Thoracic aorta (tissue), 2 donors: ENCODE measurements around the gene AUNIP. TPM values are rescaled to one million over a fixed set of nuclear protein-coding genes. Genes with fewer than 3 reads are reported as not detected.
A peak's percentile ranks its signal among the peaks of the same experiment; 100 is the strongest.

Experiments used
- ATAC-seq: fragments of 150-250 bp; one replicate; pipeline ENCODE4 v1.8.0; 2017; ENCODE audit warnings: low read depth; ENCODE audit not compliant: insufficient number of reproducible peaks, low FRiP score
- DNase-seq: peaks from one replicate; pipeline ENCODE4 v3.0.0-alpha.2; 2020; ENCODE audit warnings: low spot score
- H3K27ac ChIP-seq, 2 donors: fragments of 200-600 bp; sonication (generic); 1 replicate in 1 of 2; 2 replicates in 1 of 2; pipeline ENCODE4 v1.5.1; 2016; ENCODE audit warnings: mild to moderate bottlenecking in 2 of 2, moderate library complexity in 2 of 2
- H3K27me3 ChIP-seq: fragments of 200-600 bp; sonication (generic); replicated peaks from 2 replicates; pipeline ENCODE4 v1.6.0; 2016; ENCODE audit warnings: mild to moderate bottlenecking; ENCODE audit not compliant: insufficient read depth
- H3K36me3 ChIP-seq: fragments of 200-600 bp; sonication (generic); one replicate; pipeline ENCODE4 v1.5.1; 2016
- H3K4me1 ChIP-seq, 2 donors: fragments of 200-600 bp; sonication (generic); 1 replicate in 1 of 2; 2 replicates in 1 of 2; pipeline versions ENCODE4 v1.5.1 to v1.6.0; 2016; ENCODE audit warnings: low read depth in 2 of 2, mild to moderate bottlenecking in 1 of 2; ENCODE audit not compliant: control insufficient read depth in 1 of 2
- H3K4me3 ChIP-seq: fragments of 200-600 bp; sonication (generic); 2 replicates; pipeline ENCODE4 v1.5.1; 2016; ENCODE audit warnings: mild to moderate bottlenecking
- H3K9me3 ChIP-seq: fragments of 200-600 bp; sonication (generic); 2 replicates; pipeline ENCODE4 v1.5.1; 2016
- total RNA-seq, 2 donors: library from RNA; depleted of rRNA; stranded (reverse); fragments of >200 nt; gene quantifications; one replicate each; pipeline versions ENCODE4 v1.1.0 to v1.2.3, GENCODE V29; 2016
- TF ChIP-seq, protein P1 (sequence below): fragments of 200-600 bp; sonication (generic); IDR thresholded peaks from one replicate; pipeline ENCODE4 v1.5.1; 2019; ENCODE audit warnings: antibody characterized with exemption

The AUNIP gene
- total RNA-seq, 2 donors from 2014 or later = not detected

DNA sequence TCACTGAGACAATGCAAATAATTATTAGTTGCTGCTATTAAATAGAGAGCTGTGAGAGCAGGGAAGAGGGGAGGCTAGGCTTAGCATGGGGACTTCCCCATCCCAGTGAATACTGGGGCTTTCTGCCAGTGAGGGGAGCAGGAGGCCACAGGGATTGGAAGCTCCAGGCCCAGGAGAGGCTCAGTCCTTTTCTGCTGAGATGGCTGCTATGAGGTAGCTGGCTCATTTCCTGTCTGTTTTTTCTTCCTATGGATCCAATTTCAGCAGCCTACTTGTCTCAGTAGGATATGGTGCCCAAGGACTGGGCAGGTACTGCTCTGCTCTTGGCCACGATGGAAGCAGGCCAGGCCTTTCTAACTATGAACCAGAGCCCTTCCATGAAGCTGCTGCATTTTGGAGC lies 37.0 kb upstream of the AUNIP start:
- ATAC-seq = no peak
- DNase-seq = no peak

DNA sequence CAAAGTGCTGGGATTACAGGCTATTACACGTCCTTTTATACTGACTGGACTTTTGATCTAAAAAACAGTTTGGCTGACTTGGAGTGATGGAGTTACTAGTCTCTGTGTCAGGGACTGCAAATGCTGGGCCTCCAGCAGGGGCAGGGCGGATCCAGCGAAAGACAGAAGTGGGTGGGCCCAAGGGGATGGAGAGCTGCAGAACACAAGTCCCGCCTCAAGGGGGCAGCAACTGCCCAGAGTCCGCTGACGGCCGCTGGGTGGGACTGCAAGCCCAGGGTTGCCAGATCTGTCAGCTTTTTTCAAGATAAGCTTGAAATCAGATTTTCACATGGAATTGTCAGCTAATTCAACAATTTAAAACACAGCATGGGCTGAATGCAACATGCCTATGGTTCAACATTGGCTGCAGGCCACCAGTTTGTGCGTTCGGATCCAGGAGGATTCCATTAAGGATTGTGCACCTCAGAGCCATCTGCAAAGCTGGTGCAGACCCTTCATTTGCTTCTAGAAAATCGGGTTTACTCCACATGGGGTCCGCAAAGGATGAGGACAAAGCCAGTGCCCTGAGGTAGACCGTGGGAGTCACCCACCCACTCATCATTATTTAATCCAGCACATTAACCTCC lies 36.2 kb upstream of the AUNIP start:
- Histone ChIP-seq H3K4me1 (peaks cover 10 to 21% of the 10 kb centered on the region in 2 donors), H3K27me3 (no peaks in the 10 kb centered on the region), H3K4me3 (no peak overlapping the region), H3K27ac (no peak overlapping the region), H3K9me3 (no peaks in the 10 kb centered on the region), H3K36me3 (no peaks in the 10 kb centered on the region)
- peak; percentile 56 for ATAC-seq
- TF ChIP-seq, protein P1, sequence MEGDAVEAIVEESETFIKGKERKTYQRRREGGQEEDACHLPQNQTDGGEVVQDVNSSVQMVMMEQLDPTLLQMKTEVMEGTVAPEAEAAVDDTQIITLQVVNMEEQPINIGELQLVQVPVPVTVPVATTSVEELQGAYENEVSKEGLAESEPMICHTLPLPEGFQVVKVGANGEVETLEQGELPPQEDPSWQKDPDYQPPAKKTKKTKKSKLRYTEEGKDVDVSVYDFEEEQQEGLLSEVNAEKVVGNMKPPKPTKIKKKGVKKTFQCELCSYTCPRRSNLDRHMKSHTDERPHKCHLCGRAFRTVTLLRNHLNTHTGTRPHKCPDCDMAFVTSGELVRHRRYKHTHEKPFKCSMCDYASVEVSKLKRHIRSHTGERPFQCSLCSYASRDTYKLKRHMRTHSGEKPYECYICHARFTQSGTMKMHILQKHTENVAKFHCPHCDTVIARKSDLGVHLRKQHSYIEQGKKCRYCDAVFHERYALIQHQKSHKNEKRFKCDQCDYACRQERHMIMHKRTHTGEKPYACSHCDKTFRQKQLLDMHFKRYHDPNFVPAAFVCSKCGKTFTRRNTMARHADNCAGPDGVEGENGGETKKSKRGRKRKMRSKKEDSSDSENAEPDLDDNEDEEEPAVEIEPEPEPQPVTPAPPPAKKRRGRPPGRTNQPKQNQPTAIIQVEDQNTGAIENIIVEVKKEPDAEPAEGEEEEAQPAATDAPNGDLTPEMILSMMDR = peak; percentile 98
- DNase-seq = peak; percentile 65

More for the DNA sequence above, 37.0 kb upstream of the AUNIP start:
- TF ChIP-seq, protein P1 = no peak
- no peaks in the 10 kb centered on the region for H3K36me3 ChIP-seq
- no peak overlapping the region for H3K27ac ChIP-seq
- peaks cover 10 to 21% of the 10 kb centered on the region in 2 donors for H3K4me1 ChIP-seq
- no peaks in the 10 kb centered on the region for H3K27me3 ChIP-seq
- no peak overlapping the region for H3K4me3 ChIP-seq
- no peaks in the 10 kb centered on the region for H3K9me3 ChIP-seq

DNA sequence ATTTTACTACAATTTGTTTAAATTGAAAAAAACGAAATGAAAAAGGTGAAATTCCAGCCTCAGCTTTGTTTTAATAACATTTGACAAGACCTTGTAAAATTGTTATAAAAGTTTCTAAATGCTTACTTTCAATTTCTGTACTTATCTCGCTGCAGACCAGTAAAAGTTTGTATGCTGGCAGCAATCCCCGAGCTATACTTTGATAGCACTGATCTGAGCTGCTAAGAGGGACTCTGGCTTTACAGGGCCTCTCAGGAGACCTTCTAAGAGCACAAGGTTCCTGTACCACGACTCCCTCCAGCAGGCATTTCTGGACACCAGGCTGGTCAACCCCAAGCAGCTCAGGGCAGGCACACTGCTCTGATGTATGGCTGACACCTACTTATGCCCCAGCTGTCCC lies 33.9 kb upstream of the AUNIP start:
- Histone ChIP-seq H3K27ac (peak overlapping the region; percentile 73 to 89), H3K9me3 (no peaks in the 10 kb centered on the region), H3K4me3 (no peak overlapping the region), H3K4me1 (peaks cover 10 to 21% of the 10 kb centered on the region in 2 donors), H3K27me3 (no peaks in the 10 kb centered on the region), H3K36me3 (no peaks in the 10 kb centered on the region)
- TF ChIP-seq, protein P1 = no peak
- DNase-seq (no peak), ATAC-seq (no peak)

DNA sequence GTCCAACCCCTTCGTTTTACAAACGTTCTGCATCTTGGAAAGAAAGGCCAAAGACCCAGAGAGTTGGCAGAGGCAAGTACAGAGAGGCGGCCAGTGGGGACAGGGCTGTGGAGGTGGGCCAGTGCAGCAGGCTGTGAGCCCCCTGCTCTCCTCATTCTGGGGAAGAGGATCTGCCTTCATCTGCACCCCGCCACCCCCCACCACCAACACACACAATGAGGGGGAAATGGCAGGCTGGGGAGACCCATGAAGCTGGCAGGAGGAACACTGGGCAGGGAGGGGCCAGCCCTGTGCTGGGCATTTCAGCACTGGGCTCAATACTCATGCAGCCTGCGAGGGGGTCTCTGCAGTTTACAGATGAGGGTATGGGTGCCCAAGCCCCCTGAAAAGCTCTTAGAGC lies 32.3 kb upstream of the AUNIP start:
- Histone ChIP-seq H3K27me3 (no peaks in the 10 kb centered on the region), H3K36me3 (no peaks in the 10 kb centered on the region), H3K9me3 (no peaks in the 10 kb centered on the region), H3K4me1 (peaks cover 10 to 21% of the 10 kb centered on the region in 2 donors), H3K27ac (peak overlapping the region; percentile 48 to 89), H3K4me3 (no peak overlapping the region)
- TF ChIP-seq, protein P1 = no peak
- ATAC-seq (no peak), DNase-seq (no peak)

DNA sequence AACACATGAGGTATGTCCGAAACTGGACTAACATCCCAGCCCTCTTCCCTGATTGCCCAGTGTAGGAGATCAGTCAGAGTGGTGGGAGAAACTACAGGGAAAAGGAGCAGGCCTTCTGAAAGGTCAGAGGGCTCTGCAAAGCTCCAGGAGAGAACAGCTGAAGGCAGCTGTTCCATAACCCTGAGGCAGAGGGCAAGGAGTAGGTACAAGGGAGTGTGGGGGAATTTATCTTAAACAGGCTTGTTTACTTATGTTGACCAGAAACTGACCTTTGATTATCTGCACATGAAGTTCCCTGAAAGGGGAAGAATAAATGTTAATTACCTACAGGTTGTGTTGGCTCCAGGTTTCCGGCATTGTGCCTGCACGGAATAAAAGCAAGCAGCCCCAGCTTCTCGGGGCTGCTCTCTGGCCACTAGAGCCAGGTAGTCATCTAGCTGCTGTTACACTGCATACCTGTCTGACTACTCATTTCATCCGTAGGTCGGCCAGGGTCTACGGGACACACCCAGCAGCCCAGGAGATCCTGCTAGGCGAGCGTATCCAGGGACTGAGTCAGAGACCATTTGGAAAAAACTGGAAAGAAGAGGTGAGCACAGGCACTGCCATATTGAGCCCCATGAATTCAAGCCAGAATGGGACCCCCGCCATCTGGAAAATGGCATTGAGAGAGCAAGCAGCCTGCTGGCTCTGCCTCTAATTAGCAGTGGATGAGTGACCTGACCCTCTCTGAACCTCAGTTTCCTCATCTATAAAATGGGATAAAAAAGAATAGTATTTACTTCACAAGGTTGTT lies 31.2 kb upstream of the AUNIP start:
- no peak for DNase-seq
- Histone ChIP-seq H3K27ac (no peak overlapping the region), H3K36me3 (no peaks in the 10 kb centered on the region), H3K4me1 (peaks cover 10 to 17% of the 10 kb centered on the region in 2 donors), H3K9me3 (no peaks in the 10 kb centered on the region), H3K27me3 (no peaks in the 10 kb centered on the region), H3K4me3 (no peak overlapping the region)
- no peak for ATAC-seq
- TF ChIP-seq, protein P1 = no peak
